Endothelial cell of umbilical vein (primary cell): ENCODE data around the gene ACBD6. TPM values are rescaled to one million over a fixed set of nuclear protein-coding genes. Genes with fewer than 3 reads are reported as not detected.
A peak's percentile ranks its signal among the peaks of the same experiment; 100 is the strongest.

Experiments
- BruUV-seq: library from RNA; stranded (reverse); fragments of 400-500 nt; replicated peaks from 2 replicates; lab custom pipeline; 2021; lab: Mats Ljungman, UMichigan
- CTCF ChIA-PET: fragments of 300-600, 350-600 bp; sonication (Branson Sonifier 250); formaldehyde crosslinking; loops from one replicate; lab custom pipeline; 2021; ENCODE audit warnings: antibody characterized with exemption, inconsistent platforms; lab: Charles Lee
- POLR2A ChIA-PET: fragments of 300-600, 350-600 bp; sonication (Branson Sonifier 250); formaldehyde crosslinking; loops from one replicate; lab custom pipeline; 2021; ENCODE audit warnings: antibody characterized with exemption, inconsistent platforms; lab: Charles Lee
- DNase-seq: peaks from one replicate; pipeline ENCODE4 v3.0.0-alpha.2; 2011; ENCODE audit warnings: low read depth, low spot score
- FAIRE-seq: peaks from 2 replicates; lab custom pipeline; 2011; peaks lifted over from hg19 to GRCh38; lab: Jason Lieb, UNC
- H2AFZ ChIP-seq: 2 replicates; pipeline ENCODE4 v1.6.0; 2012; ENCODE audit warnings: low read depth, low read length, control low read depth, inconsistent platforms
- H3K27ac ChIP-seq: 2 replicates; pipeline ENCODE4 v1.5.1; 2011; ENCODE audit warnings: low read depth, mild to moderate bottlenecking, control low read depth, low read length, moderate library complexity; ENCODE audit not compliant: insufficient read depth
- H3K27me3 ChIP-seq, 2 experiments: 2 replicates each; pipeline versions ENCODE4 v1.6.0 to v1.6.1; 2011; ENCODE audit warnings: low read length in 2 of 2, mixed read lengths in 1 of 2; ENCODE audit not compliant: control insufficient read depth in 2 of 2, insufficient read depth in 2 of 2
- H3K36me3 ChIP-seq, 2 experiments: 2 replicates in 1 of 2; 3 replicates in 1 of 2; pipeline ENCODE4 v1.5.1; 2011; ENCODE audit warnings: low read length in 2 of 2, mild to moderate bottlenecking in 1 of 2, moderate library complexity in 1 of 2; ENCODE audit not compliant: control insufficient read depth in 2 of 2, insufficient read depth in 2 of 2; ENCODE audit errors: extremely low read depth in 1 of 2
- H3K4me1 ChIP-seq: 3 replicates; pipeline ENCODE4 v1.5.1; 2011; ENCODE audit warnings: mild to moderate bottlenecking, low read length; ENCODE audit not compliant: control insufficient read depth, insufficient read depth; ENCODE audit errors: extremely low read depth
- H3K4me2 ChIP-seq: 2 replicates; pipeline ENCODE4 v1.6.1; 2011; ENCODE audit warnings: low read length, control low read depth, mixed read lengths; ENCODE audit not compliant: insufficient read depth
- H3K4me3 ChIP-seq, 3 experiments: fragments of 200-600 bp in 1 of 3; sonication (generic), shearing (Covaris generic) in 1 of 3; replicated peaks in 1 of 3; 2 replicates each; pipeline ENCODE4 v1.5.1; 2011 to 2016; ENCODE audit warnings: control low read depth in 3 of 3, low read length in 3 of 3, mild to moderate bottlenecking in 2 of 3, inconsistent platforms in 1 of 3, low read depth in 1 of 3, moderate library complexity in 1 of 3; ENCODE audit not compliant: insufficient read depth in 1 of 3
- H3K79me2 ChIP-seq: 2 replicates; pipeline ENCODE4 v1.6.0; 2012; ENCODE audit warnings: low read length, inconsistent platforms; ENCODE audit not compliant: control insufficient read depth, insufficient read depth
- H3K9ac ChIP-seq: replicated peaks from 2 replicates; pipeline ENCODE3; 2011; ENCODE audit warnings: low read length, control low read depth; ENCODE audit not compliant: insufficient read depth; ENCODE audit errors: extremely low read depth
- H3K9me1 ChIP-seq: replicated peaks from 3 replicates; pipeline ENCODE4 v1.6.0; 2011; ENCODE audit warnings: mild to moderate bottlenecking, low read length; ENCODE audit not compliant: control insufficient read depth, insufficient read depth; ENCODE audit errors: extremely low read depth
- H3K9me3 ChIP-seq: replicated peaks from 2 replicates; pipeline ENCODE4 v1.5.1; 2012; ENCODE audit warnings: low read length, inconsistent platforms; ENCODE audit not compliant: control insufficient read depth, insufficient read depth
- H4K20me1 ChIP-seq: replicated peaks from 2 replicates; pipeline ENCODE3; 2011; ENCODE audit warnings: mild to moderate bottlenecking, low read length; ENCODE audit not compliant: control insufficient read depth, insufficient read depth; ENCODE audit errors: extremely low read depth
- EZH2 ChIP-seq: IDR thresholded peaks from 2 replicates; pipeline ENCODE4 v1.6.1; 2012; ENCODE audit warnings: borderline replicate concordance, low read depth, mild to moderate bottlenecking, moderate library complexity, low read length, inconsistent platforms; ENCODE audit not compliant: severe bottlenecking
- FOS ChIP-seq: IDR thresholded peaks from 2 replicates; pipeline ENCODE4 v1.6.1; 2011; ENCODE audit warnings: mild to moderate bottlenecking, low read length, moderate library complexity, borderline replicate concordance; ENCODE audit not compliant: insufficient read depth
- GATA2 ChIP-seq: IDR thresholded peaks from 2 replicates; pipeline ENCODE4 v1.7.0; 2011; ENCODE audit warnings: low read depth, mild to moderate bottlenecking, moderate library complexity, mixed read lengths, low read length; ENCODE audit not compliant: insufficient read length, insufficient read depth
- JUN ChIP-seq: IDR thresholded peaks from 2 replicates; pipeline ENCODE4 v1.6.1; 2011; ENCODE audit warnings: borderline replicate concordance, low read depth; ENCODE audit not compliant: insufficient read length, insufficient read depth
- MYC ChIP-seq: IDR thresholded peaks from one replicate; pipeline ENCODE4 v1.6.1; 2011; ENCODE audit warnings: mild to moderate bottlenecking, low read depth, low read length
- POLR2A ChIP-seq: IDR thresholded peaks from 2 replicates; pipeline ENCODE4 v1.6.1; 2012; ENCODE audit warnings: low read depth, mild to moderate bottlenecking, control low read depth, low read length
- POLR2AphosphoS5 ChIP-seq: IDR thresholded peaks from 2 replicates; pipeline ENCODE4 v1.6.1; 2012; ENCODE audit warnings: low read depth, mild to moderate bottlenecking, control low read depth, low read length, moderate library complexity; ENCODE audit not compliant: insufficient read depth
- dilution Hi-C: fragments of 300-500 bp; cut with MboI; formaldehyde crosslinking; loops from one replicate; pipeline ENCODE4 v1.15.0; 2019; ENCODE audit warnings: low sequenced_read_pairs; ENCODE audit not compliant: extremely low pct_ligation_motif_present
- intact Hi-C: fragments of 100-400 bp; cut with micrococcal nuclease; formaldehyde crosslinking; loops from one replicate; pipeline ENCODE4 v1.10.0; 2022
- polyA plus RNA-seq, 4 experiments: library from polyadenylated mRNA; depleted of rRNA in 3 of 4; stranded (reverse) in 3 of 4; unstranded in 1 of 4; fragments of >200 nt; gene quantifications; 2 replicates each; pipeline versions ENCODE4 v1.2.1 to v1.2.3, GENCODE V29; 2011 to 2012; ENCODE audit warnings: missing spikeins in 1 of 4
- total RNA-seq: library from RNA; stranded (reverse); gene quantifications from 2 replicates; pipeline ENCODE4 v1.2.3, GENCODE V29; 2021
- TF ChIP-seq, protein P1 (sequence below): IDR thresholded peaks from 2 replicates; pipeline ENCODE4 v1.6.1; 2011; ENCODE audit not compliant: insufficient read depth, insufficient read length
- TF ChIP-seq, protein P2 (sequence below), 2 donors: IDR thresholded peaks; 1 replicate in 1 of 2; 2 replicates in 1 of 2; pipeline ENCODE4 v1.5.1; 2011; ENCODE audit warnings: low read length in 2 of 2, mild to moderate bottlenecking in 2 of 2, moderate library complexity in 2 of 2, control low read depth in 1 of 2, inconsistent platforms in 1 of 2, low read depth in 1 of 2; ENCODE audit not compliant: insufficient read depth in 1 of 2; ENCODE audit errors: extremely low read depth in 1 of 2

ACBD6 gene
- total and polyA plus RNA-seq, 2 donors (not counting 3 experiments of a cell fraction or from before 2014, with no cell fraction given), result 55.6 to 56.4 TPM

DNA sequence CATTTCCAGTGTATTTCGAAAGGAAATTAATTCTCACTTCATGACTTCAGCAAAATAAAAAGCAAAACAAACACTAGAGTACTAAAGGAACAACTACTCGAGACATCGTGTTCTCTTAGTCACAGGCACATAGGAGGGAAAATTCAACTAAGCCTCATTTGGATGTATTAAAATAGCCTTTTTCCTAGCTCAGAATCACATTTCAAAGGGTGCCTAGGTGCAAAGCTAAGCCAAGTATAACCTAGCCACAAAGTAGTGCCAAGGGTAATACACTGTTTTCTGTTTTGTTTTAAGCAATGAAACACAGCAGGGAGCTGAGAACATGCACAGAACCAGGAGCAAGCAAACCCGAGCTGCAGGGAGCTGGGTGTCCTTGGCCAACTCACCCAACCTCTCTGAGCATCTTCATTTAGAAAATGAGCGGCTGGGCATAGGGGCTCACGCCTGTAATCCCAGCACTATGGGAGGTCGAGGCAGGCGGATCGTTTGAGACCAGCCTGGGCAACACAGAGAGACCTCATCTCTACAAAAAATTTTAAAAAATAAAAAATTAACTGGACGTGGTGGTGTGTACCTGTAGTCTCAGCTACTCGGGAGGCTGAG is 26.6 kb upstream of the ACBD6 start:
- intact Hi-C loops, result no loop called here

More for the DNA sequence above, 26.6 kb upstream of the ACBD6 start:
- dilution Hi-C loops, result no loop called here
- peaks cover 31% of the 10 kb centered on the region for H3K4me1 ChIP-seq
- H3K27me3 ChIP-seq, result no peaks in the 10 kb centered on the region
- no peak overlapping the region for H3K9ac ChIP-seq
- H3K36me3 ChIP-seq, result no peaks in the 10 kb centered on the region
- POLR2A ChIA-PET, result interaction anchor here (0.6 kb wide), 1 partner anchor 30 kb away, joined by 3 read pairs; no protein-coding TSS in a partner anchor
- no peaks in the 10 kb centered on the region for H4K20me1 ChIP-seq
- no peaks in the 10 kb centered on the region for H3K9me3 ChIP-seq
- FAIRE-seq (peak; percentile 31), DNase-seq (no peak)
- H3K4me2 ChIP-seq, result no peak overlapping the region
- no peak overlapping the region for H3K4me3 ChIP-seq
- H3K79me2 ChIP-seq, result no peaks in the 10 kb centered on the region
- TF ChIP-seq, protein P1, sequence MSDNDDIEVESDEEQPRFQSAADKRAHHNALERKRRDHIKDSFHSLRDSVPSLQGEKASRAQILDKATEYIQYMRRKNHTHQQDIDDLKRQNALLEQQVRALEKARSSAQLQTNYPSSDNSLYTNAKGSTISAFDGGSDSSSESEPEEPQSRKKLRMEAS, result no peak
- TF ChIP-seq, protein P2, sequence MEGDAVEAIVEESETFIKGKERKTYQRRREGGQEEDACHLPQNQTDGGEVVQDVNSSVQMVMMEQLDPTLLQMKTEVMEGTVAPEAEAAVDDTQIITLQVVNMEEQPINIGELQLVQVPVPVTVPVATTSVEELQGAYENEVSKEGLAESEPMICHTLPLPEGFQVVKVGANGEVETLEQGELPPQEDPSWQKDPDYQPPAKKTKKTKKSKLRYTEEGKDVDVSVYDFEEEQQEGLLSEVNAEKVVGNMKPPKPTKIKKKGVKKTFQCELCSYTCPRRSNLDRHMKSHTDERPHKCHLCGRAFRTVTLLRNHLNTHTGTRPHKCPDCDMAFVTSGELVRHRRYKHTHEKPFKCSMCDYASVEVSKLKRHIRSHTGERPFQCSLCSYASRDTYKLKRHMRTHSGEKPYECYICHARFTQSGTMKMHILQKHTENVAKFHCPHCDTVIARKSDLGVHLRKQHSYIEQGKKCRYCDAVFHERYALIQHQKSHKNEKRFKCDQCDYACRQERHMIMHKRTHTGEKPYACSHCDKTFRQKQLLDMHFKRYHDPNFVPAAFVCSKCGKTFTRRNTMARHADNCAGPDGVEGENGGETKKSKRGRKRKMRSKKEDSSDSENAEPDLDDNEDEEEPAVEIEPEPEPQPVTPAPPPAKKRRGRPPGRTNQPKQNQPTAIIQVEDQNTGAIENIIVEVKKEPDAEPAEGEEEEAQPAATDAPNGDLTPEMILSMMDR (IDR thresholded peaks at IDR 0.05; ENCODE audit: extremely low read depth in 1 of 2, insufficient read depth in 1 of 2, low read depth in 1 of 2, low read length in 2 of 2), result no peak
- TF ChIP-seq JUN (no peak), GATA2 (no peak), POLR2A (no peak), FOS (no peak), POLR2AphosphoS5 (no peak), EZH2 (no peak), MYC (no peak)
- no peak overlapping the region for H2AFZ ChIP-seq
- BruUV-seq, result no TSS peak
- H3K9me1 ChIP-seq, result no peaks in the 10 kb centered on the region
- CTCF ChIA-PET, result interaction anchor here (0.8 to 14.3 kb wide), 4 partner anchors 12 to 353 kb away, joined by 4 to 247 read pairs (median 35); no protein-coding TSS in a partner anchor
- no peak overlapping the region for H3K27ac ChIP-seq
